Eye (tissue), 1 donor: ENCODE results near the gene SLC5A4.
"Not testable (repeated sequence)": the region's sequence is repeated elsewhere in the genome, so short reads cannot be mapped to it uniquely, and the experiment has no call there.

Experiments
- DNase-seq: peaks from one replicate; pipeline ENCODE4 v3.0.0-alpha.2; 2015

SLC5A4 gene

GRCh38 chr22:32199341-32199740 is 55.8 kb downstream of the SLC5A4 start:
- DNase-seq: no peak

GRCh38 chr22:32197553-32198226 is 57.5 kb downstream of the SLC5A4 start:
- not testable (repeated sequence) for DNase-seq

- not testable (repeated sequence) for DNase-seq
Measured at GRCh38 chr22:32195900-32196299, 59.2 kb downstream of the SLC5A4 start.

GRCh38 chr22:32193346-32193745 is 61.8 kb downstream of the SLC5A4 start:
- not testable (repeated sequence) for DNase-seq

- DNase-seq: not testable (repeated sequence)
Measured at GRCh38 chr22:32191021-32191420, 64.1 kb downstream of the SLC5A4 start.

GRCh38 chr22:32185821-32186220 is 69.3 kb downstream of the SLC5A4 start:
- no peak for DNase-seq

GRCh38 chr22:32183625-32184024 is 71.5 kb downstream of the SLC5A4 start:
- no peak for DNase-seq

- DNase-seq: no peak
Measured at GRCh38 chr22:32181043-32181442, 74.1 kb downstream of the SLC5A4 start.

- no peak for DNase-seq
Measured at GRCh38 chr22:32177221-32177765, 77.9 kb downstream of the SLC5A4 start.

- DNase-seq: peak; percentile 50
Measured at GRCh38 chr22:32175683-32176644, 79.2 kb downstream of the SLC5A4 start.

GRCh38 chr22:32175115-32175514 is 80.0 kb downstream of the SLC5A4 start:
- peak; percentile 1 for DNase-seq
